ENCODE data around the gene SLCO3A1.

SLCO3A1 gene

GRCh38 chr15:91866971-91867372 lies 13.5 kb downstream of the SLCO3A1 start:
- no peak overlapping the region for H3K27ac ChIP-seq (ENCODE audit: extremely low read depth, low read depth, low read length)
- TF ChIP-seq ZNF175 (tag by site-specific recombination; IDR thresholded peaks at IDR 0.05) (no peak), KLF17 (tag by site-specific recombination; IDR thresholded peaks at IDR 0.05) (no peak), PATZ1 (tag by site-specific recombination; IDR thresholded peaks at IDR 0.05) (no peak), ZNF169 (tag by site-specific recombination; IDR thresholded peaks at IDR 0.05) (no peak), GLI2 (tag by site-specific recombination; IDR thresholded peaks at IDR 0.05; ENCODE audit: borderline replicate concordance, low read depth) (no peak), OVOL3 (tag by site-specific recombination; IDR thresholded peaks at IDR 0.05) (no peak), ZNF248 (tag by site-specific recombination; IDR thresholded peaks at IDR 0.05) (no peak), ZBTB11 (tag by site-specific recombination; conservative IDR thresholded peaks at IDR 0.05; ENCODE audit: low read depth) (no peak), ZNF292 (tag by site-specific recombination; IDR thresholded peaks at IDR 0.05; ENCODE audit: borderline replicate concordance, low read depth) (no peak), ZFP41 (tag by site-specific recombination; IDR thresholded peaks at IDR 0.05; ENCODE audit: borderline replicate concordance) (no peak), ZNF830 (tag by site-specific recombination; IDR thresholded peaks at IDR 0.05; ENCODE audit: low read depth) (no peak), HOXA7 (CRISPR knock-in tag; IDR thresholded peaks at IDR 0.05; ENCODE audit: borderline replicate concordance) (no peak), CTCF (tag by site-specific recombination; IDR thresholded peaks at IDR 0.05) (no peak), ZNF362 (tag by site-specific recombination; IDR thresholded peaks at IDR 0.05) (no peak)
- ChIA-PET CTCF (interaction anchor here (1.0 kb wide), 1 partner anchor 12 kb away, joined by 4 read pairs; no protein-coding TSS in a partner anchor), POLR2A (no interaction called here)
- H3K4me3 ChIP-seq (ENCODE audit: low read depth, low read length) = no peak overlapping the region
- no peaks in the 10 kb centered on the region; the same call in 1 of the 2 replicates for H3K4me1 ChIP-seq (ENCODE audit: control insufficient read depth, insufficient read depth, low read length)
- H3K36me3 ChIP-seq (ENCODE audit: control insufficient read depth in 2 of 2, insufficient read depth in 1 of 2, low read length in 2 of 2) = no peaks in the 10 kb centered on the region
- no peaks in the 10 kb centered on the region for H3K9me3 ChIP-seq (ENCODE audit: control insufficient read depth, insufficient read depth, low read depth, low read length)

GRCh38 chr15:91867581-91868026 lies 14.1 kb downstream of the SLCO3A1 start:
- CTCF ChIA-PET = interaction anchor here (0.9 to 1.0 kb wide), 2 partner anchors 13 to 211 kb away, joined by 3 to 4 read pairs; no protein-coding TSS in a partner anchor
- no peak overlapping the region for H3K4me3 ChIP-seq (ENCODE audit: low read depth, low read length)
- no peaks in the 10 kb centered on the region; the same call in 1 of the 2 replicates for H3K4me1 ChIP-seq (ENCODE audit: control insufficient read depth, insufficient read depth, low read length)
- no peak for TF ChIP-seq ZBTB11 (tag by site-specific recombination; conservative IDR thresholded peaks at IDR 0.05; ENCODE audit: low read depth)
- no peak for TF ChIP-seq ZNF843 (tag by site-specific recombination; IDR thresholded peaks at IDR 0.05)
- no peak for TF ChIP-seq ZSCAN30 (tag by site-specific recombination; IDR thresholded peaks at IDR 0.05)
- no peak for TF ChIP-seq ZNF112 (tag by site-specific recombination; IDR thresholded peaks at IDR 0.05)
- TF ChIP-seq SP3 (tag by site-specific recombination; IDR thresholded peaks at IDR 0.05) = no peak
- TF ChIP-seq KLF17 (tag by site-specific recombination; IDR thresholded peaks at IDR 0.05) = no peak
- TF ChIP-seq YY2 (tag by site-specific recombination; IDR thresholded peaks at IDR 0.05) = no peak
- TF ChIP-seq ZNF37A (tag by site-specific recombination; IDR thresholded peaks at IDR 0.05) = no peak

More at GRCh38 chr15:91867581-91868026, 14.1 kb downstream of the SLCO3A1 start:
- Histone ChIP-seq H3K9me3 (ENCODE audit: control insufficient read depth, insufficient read depth, low read depth, low read length) (no peaks in the 10 kb centered on the region), H3K36me3 (ENCODE audit: control insufficient read depth in 2 of 2, insufficient read depth in 1 of 2, low read length in 2 of 2) (no peaks in the 10 kb centered on the region), H3K27ac (ENCODE audit: extremely low read depth, low read depth, low read length) (no peak overlapping the region)
- POLR2A ChIA-PET = no interaction called here
